ENCODE results near the gene LIG3.

Gene LIG3

DNA sequence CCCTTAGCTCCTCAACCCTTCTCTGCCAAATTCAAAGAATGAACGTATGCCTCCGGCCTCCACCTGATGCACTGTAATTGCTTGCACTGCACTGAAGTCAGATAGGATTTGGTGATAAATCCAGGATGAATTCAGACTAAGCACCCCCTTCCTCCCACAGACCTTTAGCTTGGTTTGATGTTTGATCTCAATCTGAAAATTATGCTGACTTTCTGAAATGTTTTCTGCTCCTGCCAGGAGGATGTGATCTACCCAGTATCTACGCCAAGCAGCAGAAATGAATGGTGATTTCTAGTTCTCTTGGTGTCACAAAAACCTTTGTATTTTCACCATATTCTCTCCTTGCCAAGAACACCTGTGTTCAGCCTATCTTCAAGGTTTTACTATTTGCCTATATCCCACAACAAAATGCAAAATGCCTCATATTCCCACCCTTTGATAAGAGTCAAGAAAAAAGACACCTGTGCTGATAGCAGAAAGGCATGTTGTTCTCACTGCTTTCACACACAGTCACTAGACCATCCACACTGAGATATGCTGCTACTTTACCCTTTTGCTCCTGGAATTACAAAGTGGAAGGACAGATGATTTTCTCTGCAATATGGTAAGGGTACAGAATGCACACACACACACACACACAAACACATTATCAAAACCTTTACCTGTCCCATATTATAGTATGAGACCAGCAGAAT is 68.5 kb downstream of the LIG3 start:
- DNase-seq: peak; percentile 23
- no peaks in the 10 kb centered on the region for H3K9me3 ChIP-seq (ENCODE audit: severe bottlenecking)
- no peak overlapping the region for H3K4me3 ChIP-seq (ENCODE audit: low read depth, low read length)
- no peaks in the 10 kb centered on the region for H3K36me3 ChIP-seq
- TF ChIP-seq, protein P1, sequence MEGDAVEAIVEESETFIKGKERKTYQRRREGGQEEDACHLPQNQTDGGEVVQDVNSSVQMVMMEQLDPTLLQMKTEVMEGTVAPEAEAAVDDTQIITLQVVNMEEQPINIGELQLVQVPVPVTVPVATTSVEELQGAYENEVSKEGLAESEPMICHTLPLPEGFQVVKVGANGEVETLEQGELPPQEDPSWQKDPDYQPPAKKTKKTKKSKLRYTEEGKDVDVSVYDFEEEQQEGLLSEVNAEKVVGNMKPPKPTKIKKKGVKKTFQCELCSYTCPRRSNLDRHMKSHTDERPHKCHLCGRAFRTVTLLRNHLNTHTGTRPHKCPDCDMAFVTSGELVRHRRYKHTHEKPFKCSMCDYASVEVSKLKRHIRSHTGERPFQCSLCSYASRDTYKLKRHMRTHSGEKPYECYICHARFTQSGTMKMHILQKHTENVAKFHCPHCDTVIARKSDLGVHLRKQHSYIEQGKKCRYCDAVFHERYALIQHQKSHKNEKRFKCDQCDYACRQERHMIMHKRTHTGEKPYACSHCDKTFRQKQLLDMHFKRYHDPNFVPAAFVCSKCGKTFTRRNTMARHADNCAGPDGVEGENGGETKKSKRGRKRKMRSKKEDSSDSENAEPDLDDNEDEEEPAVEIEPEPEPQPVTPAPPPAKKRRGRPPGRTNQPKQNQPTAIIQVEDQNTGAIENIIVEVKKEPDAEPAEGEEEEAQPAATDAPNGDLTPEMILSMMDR (IDR thresholded peaks at IDR 0.05; ENCODE audit: low read depth, low read length): no peak
- peak overlapping the region; percentile 52 for H3K27ac ChIP-seq
- H3K27me3 ChIP-seq (ENCODE audit: insufficient read depth, low read depth, severe bottlenecking): no peaks in the 10 kb centered on the region

- no peak overlapping the region for H3K4me3 ChIP-seq (ENCODE audit: low read depth, low read length)
- TF ChIP-seq, protein P1 (IDR thresholded peaks at IDR 0.05; ENCODE audit: low read depth, low read length): no peak
- H3K9me3 ChIP-seq (ENCODE audit: severe bottlenecking): no peaks in the 10 kb centered on the region
- H3K27me3 ChIP-seq (ENCODE audit: insufficient read depth, low read depth, severe bottlenecking): no peaks in the 10 kb centered on the region
- DNase-seq: no peak
- no peaks in the 10 kb centered on the region for H3K36me3 ChIP-seq
- no peak overlapping the region for H3K27ac ChIP-seq
These were observed 69.9 kb downstream of the LIG3 start for GRCh38 chr17:35050170-35050569.

DNA sequence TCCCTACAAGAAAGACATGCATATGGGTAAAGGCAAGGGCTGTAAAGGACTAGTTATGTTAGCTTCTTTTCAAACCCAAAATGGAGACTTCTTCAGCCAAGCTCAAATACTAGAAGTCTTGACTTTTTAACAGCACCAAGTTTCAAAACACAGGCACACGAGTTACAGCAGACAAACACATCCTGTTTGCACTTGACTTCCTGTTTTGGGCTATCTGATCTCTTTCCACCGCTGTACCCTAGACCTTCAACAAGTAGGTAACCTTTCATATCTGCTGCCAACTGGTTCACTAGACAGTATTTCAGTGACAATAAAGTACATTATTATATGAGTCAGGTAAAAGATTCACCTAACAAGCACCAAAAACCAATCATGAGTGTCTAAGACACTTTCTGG is 70.9 kb downstream of the LIG3 start:
- no peaks in the 10 kb centered on the region for H3K27me3 ChIP-seq (ENCODE audit: insufficient read depth, low read depth, severe bottlenecking)
- H3K27ac ChIP-seq: no peak overlapping the region
- H3K36me3 ChIP-seq: no peaks in the 10 kb centered on the region
- TF ChIP-seq, protein P1 (IDR thresholded peaks at IDR 0.05; ENCODE audit: low read depth, low read length): no peak
- H3K9me3 ChIP-seq (ENCODE audit: severe bottlenecking): no peaks in the 10 kb centered on the region
- no peak for DNase-seq
- no peak overlapping the region for H3K4me3 ChIP-seq (ENCODE audit: low read depth, low read length)

DNA sequence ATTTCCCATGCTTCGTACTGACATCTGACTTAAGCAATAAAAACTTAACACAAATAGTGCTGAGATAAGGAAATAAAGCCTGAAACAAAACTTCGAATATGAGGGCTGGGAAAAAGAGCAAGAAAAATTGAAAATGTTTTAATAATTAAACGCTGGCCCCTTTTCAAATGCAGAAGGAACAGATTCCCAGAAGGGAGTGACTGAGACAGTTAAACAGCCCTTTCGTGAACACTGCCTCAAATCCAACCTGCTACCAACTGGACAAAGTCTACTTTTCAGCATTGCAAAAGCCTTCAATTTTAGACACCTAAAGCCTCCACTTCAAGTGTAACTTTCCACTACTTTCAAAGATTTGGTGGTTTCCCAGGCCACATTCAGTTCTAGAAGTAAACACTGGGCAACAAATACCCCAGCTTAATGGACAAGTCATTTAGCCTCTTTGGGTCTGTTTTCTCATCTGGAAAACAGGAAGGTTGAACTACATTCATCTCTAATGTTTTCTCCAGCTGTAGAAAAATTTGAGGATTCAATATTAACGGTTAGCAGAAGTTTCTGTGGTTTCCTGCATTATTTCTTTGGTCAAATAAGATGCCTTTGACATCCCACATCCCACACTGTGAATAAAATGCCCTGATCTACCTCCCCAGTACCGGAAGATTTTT is 71.4 kb downstream of the LIG3 start:
- H3K4me3 ChIP-seq (ENCODE audit: low read depth, low read length): no peak overlapping the region
- no peak for DNase-seq
- no peaks in the 10 kb centered on the region for H3K36me3 ChIP-seq
- TF ChIP-seq, protein P1 (IDR thresholded peaks at IDR 0.05; ENCODE audit: low read depth, low read length): no peak
- H3K9me3 ChIP-seq (ENCODE audit: severe bottlenecking): no peaks in the 10 kb centered on the region
- H3K27ac ChIP-seq: no peak overlapping the region
- H3K27me3 ChIP-seq (ENCODE audit: insufficient read depth, low read depth, severe bottlenecking): no peaks in the 10 kb centered on the region

DNA sequence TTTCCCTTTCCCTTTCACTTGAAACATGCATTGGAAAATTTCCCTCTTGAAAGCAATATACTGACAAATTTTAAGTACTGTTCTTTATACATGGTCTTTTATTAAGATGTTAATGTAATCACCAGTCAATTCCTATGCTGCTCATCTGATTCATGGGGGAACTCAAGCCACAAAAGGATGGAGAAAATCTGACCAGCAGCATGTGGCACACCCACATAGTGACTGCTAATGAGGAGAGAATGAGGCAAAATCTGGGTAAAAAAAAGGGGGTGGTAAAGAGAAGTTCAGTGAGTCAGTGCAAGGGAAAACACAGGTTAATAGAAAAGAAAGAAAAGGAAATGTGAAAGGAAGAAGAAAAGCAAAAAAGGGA is 71.9 kb downstream of the LIG3 start:
- TF ChIP-seq, protein P1 (IDR thresholded peaks at IDR 0.05; ENCODE audit: low read depth, low read length): no peak
- Histone ChIP-seq H3K27me3 (ENCODE audit: insufficient read depth, low read depth, severe bottlenecking) (no peaks in the 10 kb centered on the region), H3K9me3 (ENCODE audit: severe bottlenecking) (no peaks in the 10 kb centered on the region), H3K4me3 (ENCODE audit: low read depth, low read length) (no peak overlapping the region), H3K27ac (no peak overlapping the region), H3K36me3 (no peaks in the 10 kb centered on the region)
- no peak for DNase-seq

Measured in WERI-Rb-1 (cell line).